PC-3 (cell line): ENCODE results near the gene COQ10A.

Experiments
- CTCF ChIP-seq: fragments of 300-600 bp; sonication (generic); conservative IDR thresholded peaks from 2 replicates; pipeline ENCODE4 v1.5.1; 2017; ENCODE audit warnings: antibody characterized with exemption, low read depth, mild to moderate bottlenecking, low read length
- EZH2 ChIP-seq: fragments of 300-600 bp; sonication (generic); IDR thresholded peaks from one replicate; pipeline ENCODE4 v1.6.1; 2017; ENCODE audit warnings: antibody characterized with exemption, mild to moderate bottlenecking, low read length; ENCODE audit not compliant: unreplicated experiment
- EZH2phosphoT487 ChIP-seq: fragments of 300-600 bp; sonication (generic); IDR thresholded peaks from 2 replicates; pipeline ENCODE4 v1.6.1; 2018; ENCODE audit warnings: mild to moderate bottlenecking, antibody characterized with exemption, low read length, borderline replicate concordance

GRCh38 chr12:56267443-56268071 is 815 bp downstream of the COQ10A start:
- TF ChIP-seq EZH2phosphoT487 (no peak), CTCF (no peak), EZH2 (no peak)
